HUDEP-2 (cell line): ENCODE data around the gene THBS1.

Experiments
- DNase-seq, 76 experiments: peaks; one replicate each; lab custom pipeline; 2025; ENCODE audit not compliant: unreplicated experiment in 76 of 76; lab: John Stamatoyannopoulos, UW

The THBS1 gene

GRCh38 chr15:39573287-39573686 lies 7.6 kb upstream of the THBS1 start:
- no peak for DNase-seq

GRCh38 chr15:39573844-39574243 lies 7.0 kb upstream of the THBS1 start:
- no peak for DNase-seq

- DNase-seq: no peak
Measured at GRCh38 chr15:39574427-39574826, 6.5 kb upstream of the THBS1 start.

- no peak for DNase-seq
Measured at GRCh38 chr15:39575180-39575579, 5.7 kb upstream of the THBS1 start.

- no peak for DNase-seq
Measured at GRCh38 chr15:39578851-39579486, 1.9 kb upstream of the THBS1 start.

GRCh38 chr15:39579487-39580116 lies 1.3 kb upstream of the THBS1 start:
- DNase-seq: no peak

GRCh38 chr15:39580117-39580484 lies 778 bp upstream of the THBS1 start:
- peak in 71 of 76 experiments; percentile 4 to 79 (median 52) for DNase-seq

GRCh38 chr15:39581242-39581792 lies 438 bp downstream of the THBS1 start:
- no peak for DNase-seq

GRCh38 chr15:39581793-39582285 lies 960 bp downstream of the THBS1 start:
- DNase-seq: no peak

- DNase-seq: no peak
Measured at GRCh38 chr15:39582286-39582976, 1.6 kb downstream of the THBS1 start.

- no peak for DNase-seq
Measured at GRCh38 chr15:39582977-39583595, 2.2 kb downstream of the THBS1 start.

- peak in 2 of 76 experiments; percentile 4 to 5 for DNase-seq
Measured at GRCh38 chr15:39583596-39584265, 2.9 kb downstream of the THBS1 start.

- DNase-seq: no peak
Measured at GRCh38 chr15:39584266-39584659, 3.4 kb downstream of the THBS1 start.

- no peak for DNase-seq
Measured at GRCh38 chr15:39584662-39585388, 3.9 kb downstream of the THBS1 start.

- no peak for DNase-seq
Measured at GRCh38 chr15:39585389-39585841, 4.5 kb downstream of the THBS1 start.

GRCh38 chr15:39585871-39586301 lies 5.0 kb downstream of the THBS1 start:
- no peak for DNase-seq

GRCh38 chr15:39586387-39587095 lies 5.7 kb downstream of the THBS1 start:
- DNase-seq: no peak

- DNase-seq: no peak
Measured at GRCh38 chr15:39587096-39587721, 6.3 kb downstream of the THBS1 start.
